CD4-positive, alpha-beta T cell treated with Interleukin-12 subunit alpha and Interleukin-12 subunit beta, for 1 hour (primary cell): Measurements from ENCODE around the gene SCO2.
A peak's percentile ranks its signal among the peaks of the same experiment; 100 is the strongest.

Experiments
- DNase-seq: peaks from one replicate; pipeline ENCODE4 v3.0.0-alpha.2; 2020

The SCO2 gene, protein sequence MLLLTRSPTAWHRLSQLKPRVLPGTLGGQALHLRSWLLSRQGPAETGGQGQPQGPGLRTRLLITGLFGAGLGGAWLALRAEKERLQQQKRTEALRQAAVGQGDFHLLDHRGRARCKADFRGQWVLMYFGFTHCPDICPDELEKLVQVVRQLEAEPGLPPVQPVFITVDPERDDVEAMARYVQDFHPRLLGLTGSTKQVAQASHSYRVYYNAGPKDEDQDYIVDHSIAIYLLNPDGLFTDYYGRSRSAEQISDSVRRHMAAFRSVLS

DNA sequence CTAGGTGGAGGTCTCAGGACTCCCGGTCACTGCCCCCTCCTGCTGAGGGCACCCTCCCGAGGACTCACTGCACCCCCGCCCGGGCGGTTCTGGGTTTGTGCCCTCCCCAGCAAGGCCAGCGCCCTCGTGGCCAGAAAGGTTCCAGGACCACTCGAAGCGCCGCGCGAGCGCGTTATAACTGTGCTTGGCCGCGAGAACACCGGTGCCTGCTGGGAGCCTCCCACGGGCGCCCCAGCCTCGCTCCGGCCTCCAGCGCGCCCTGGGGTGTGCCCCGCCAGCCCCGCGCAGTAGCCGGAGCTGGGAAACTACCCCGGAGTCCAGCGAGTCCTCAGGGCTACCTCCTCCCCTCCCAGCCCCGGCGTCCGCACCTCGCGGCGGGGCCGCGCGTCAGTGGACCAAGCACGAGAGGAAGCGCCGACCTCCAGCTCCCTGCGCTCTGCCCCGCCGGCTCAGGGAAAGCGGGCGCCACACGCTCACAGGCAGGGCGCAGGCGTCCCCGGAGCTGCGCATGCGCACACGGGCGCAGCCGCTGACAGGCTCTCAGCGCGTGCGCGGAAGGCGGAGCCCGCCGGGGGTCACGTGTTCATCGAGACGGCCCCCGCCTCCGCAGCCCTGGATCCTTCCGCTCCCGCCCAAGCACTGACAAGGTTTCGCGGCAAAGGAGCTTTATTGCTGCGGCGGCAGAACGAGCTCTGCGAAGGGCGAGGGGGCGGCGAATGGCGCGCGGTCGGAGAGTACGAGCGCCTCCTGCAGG is at the start of gene SCO2:
SCO2 (minus strand) TSS at position 495 of the 754 bp plus-strand sequence. CDS start 1,187 bp downstream, outside the sequence.
- DNase-seq, result peak; percentile 98

GRCh38 chr22:50574383-50574755 is 49.0 kb upstream of the SCO2 start:
- no peak for DNase-seq

GRCh38 chr22:50573491-50574382 is 48.3 kb upstream of the SCO2 start:
- DNase-seq, result no peak

DNA sequence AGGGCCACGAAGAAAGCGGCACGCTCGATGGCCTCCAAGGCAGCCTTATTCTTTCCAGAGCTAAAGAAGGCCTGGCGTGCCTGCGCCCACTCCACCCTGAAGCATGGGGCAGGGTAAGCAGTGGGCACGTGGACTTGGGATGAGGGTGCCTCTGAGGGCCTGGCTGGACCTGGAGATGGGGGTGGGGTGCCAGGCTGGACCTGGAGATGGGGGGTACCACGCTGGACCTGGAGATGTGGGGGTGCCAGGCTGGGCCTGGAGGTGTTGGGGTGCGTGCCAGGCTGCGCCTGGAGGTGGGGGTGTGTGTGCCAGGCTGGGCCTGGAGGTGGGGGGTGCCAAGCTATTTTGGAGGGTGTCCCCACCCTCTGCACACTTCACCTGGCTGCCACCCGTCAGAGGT is 47.6 kb upstream of the SCO2 start:
- DNase-seq, result no peak

DNA sequence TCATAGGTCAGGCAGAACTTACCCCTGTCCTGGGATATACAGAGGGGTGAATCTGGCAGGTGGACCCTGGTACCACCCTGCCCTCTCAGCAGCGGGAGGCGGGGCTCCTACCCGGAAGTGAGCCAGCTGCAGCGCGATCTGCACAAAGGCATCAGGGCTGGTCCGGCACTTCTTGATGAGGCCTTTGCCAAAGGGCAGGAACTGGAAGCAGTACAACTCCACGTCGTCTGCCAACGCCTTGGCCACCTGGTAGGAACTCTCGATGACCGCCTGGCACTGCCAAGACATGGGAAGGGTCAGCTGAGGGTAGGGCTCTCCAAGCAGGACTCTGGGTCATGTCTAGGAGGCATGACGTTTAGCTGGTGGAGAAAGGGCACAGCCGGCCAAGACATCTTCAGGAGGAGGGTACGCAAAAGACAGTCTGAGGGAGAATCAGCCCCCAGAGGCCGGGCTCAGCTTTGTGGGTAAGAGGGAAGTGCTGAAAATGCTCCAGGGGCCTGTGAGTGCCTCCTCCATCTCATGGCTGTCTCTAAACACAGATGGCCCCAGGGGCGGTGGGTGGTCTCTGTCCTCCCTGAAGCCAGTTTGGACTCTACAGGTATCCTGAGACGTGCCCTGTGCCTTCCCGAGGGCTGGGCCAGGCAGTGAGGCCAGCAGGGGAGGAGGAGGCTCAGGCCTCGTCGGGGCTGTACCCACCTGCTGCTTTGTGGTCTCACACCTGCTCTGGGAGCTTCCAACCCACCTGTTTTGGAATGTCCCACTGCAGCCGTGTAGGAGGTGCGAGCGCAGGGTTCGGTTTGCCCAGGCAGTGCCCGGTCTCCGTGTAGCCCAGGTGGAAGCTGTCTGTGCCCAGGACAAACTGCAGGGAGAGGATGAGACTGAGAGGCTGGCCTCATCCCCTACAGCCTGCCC is 46.1 kb upstream of the SCO2 start:
- DNase-seq, result no peak

DNA sequence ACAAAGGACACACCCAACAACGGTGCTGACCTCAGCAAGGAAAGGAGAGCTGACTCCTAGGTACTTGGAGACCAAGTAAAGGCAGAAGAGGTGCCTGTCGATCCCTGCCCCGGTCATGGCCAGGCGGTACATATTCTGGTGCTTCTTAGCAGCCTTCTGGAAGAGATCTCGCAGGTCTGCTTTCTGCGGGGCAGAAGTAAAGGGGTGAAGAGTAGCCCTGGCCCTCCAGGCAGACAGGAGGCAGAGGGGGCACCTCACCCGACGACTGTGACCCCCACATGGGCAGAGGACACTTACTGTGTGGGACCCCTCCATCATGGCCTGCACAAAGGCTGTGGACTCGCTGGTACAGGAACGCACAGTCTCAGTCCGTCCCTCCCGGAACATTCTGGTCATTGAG is 45.5 kb upstream of the SCO2 start:
- no peak for DNase-seq

GRCh38 chr22:50569896-50570535 is 44.6 kb upstream of the SCO2 start:
- no peak for DNase-seq

GRCh38 chr22:50569041-50569459 is 43.7 kb upstream of the SCO2 start:
- DNase-seq, result no peak

DNA sequence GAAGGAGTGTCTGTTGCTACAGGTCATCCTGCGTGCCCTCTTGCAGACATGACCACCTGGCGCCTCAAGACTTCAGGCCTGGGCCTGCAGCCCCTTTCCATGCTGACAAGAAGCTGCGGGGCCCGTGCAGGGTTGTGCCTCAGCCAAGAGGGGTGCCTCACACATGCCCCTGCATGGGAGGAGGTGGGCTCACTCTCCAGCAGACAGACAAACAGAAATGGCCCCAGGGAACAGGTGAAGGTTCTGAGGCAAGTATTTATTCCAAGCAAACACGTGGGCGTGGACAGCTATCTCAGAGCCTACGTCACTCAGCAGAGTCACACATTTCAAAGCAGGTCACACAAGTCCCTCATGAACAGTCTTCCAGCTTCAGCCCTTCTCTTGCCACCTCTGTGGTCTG is 43.2 kb upstream of the SCO2 start:
- no peak for DNase-seq

- DNase-seq, result no peak
These were observed 42.4 kb upstream of the SCO2 start for GRCh38 chr22:50567721-50568252.

GRCh38 chr22:50564289-50564688 is 38.9 kb upstream of the SCO2 start:
- DNase-seq, result no peak

DNA sequence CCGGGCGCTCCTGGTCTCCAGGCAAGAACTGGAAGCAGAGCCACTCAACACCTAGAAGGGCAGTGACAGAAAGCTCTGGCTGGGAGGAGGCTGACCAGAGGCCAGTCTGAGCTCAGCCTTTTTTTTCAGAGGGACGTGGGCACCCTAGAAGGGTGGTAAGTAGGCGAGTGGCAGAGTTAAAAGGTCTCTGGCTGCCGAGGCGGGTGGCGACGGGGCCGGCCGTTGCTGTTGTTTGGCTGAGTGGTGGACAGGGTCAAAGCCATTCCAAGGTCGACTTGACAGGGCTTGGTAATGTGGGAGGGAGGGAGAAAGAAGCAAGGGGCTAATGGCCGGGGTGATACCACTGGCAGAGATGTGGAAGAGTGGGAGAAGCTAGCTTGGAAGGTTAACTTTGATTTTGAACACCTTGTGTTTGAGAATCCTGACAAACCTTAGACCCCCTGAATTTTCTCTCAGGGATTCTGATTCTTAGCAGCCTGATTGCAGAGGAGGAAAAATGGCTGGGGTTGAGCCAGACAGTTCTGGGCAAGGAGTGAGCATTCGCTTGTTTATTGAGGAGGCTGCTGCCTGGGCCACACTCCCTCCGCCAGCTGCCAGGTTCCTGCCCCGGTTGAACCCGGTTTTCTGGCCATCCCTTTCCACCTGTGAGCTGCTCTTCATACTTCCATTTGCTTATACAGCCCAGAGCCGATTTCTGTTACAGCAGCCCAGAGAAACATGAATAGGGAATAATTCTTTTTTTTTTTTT is 38.2 kb upstream of the SCO2 start:
- DNase-seq, result no peak

DNA sequence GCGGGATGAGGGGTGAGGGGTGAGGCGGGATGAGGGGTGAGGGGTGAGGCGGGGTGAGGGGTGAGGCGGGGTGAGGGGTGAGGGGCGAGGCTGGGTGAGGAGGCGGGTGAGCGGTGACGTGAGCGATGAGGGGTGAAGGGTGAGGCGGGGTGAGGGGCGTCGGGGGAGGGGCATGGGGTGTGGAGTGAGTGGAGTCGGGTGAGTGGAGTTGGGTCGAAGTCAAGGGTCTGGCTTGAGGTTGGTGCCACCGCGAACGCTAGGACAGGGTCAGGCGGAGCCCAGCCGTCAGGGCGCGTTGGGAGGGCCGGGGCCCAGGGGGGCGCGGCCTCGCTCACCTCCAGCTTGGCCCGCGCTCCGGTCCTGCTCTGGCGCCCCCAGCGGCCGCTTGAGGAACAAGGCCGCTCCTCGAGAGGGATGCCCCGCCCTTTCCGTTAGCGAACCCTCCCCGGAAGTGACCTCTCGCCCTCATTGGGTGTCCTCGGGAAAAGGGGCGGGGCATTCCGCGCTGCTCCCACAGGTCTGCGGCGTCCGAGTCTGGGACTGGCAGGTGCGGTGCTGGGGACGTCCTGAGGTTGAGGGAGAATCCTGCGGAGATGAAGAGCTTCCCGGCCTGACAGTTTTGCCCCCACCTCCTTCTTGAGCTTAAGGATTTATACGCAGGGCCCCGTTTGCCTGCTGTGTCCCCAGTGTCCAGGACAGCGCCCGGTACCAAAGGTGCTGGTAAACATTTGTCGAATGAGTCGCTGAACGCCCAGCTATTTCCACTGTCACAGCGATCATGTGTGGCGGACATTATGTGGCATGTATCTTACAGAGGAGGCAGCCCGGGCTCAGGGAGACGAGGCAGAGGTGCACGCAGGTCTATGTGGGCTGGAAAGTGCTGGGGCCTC is 37.4 kb upstream of the SCO2 start, which contains the start of gene SYCE3:
SYCE3 (minus strand) TSS at position 397 of the 890 bp plus-strand sequence. CDS start 6,514 bp downstream, outside the sequence.
- DNase-seq, result peak; percentile 97

DNA sequence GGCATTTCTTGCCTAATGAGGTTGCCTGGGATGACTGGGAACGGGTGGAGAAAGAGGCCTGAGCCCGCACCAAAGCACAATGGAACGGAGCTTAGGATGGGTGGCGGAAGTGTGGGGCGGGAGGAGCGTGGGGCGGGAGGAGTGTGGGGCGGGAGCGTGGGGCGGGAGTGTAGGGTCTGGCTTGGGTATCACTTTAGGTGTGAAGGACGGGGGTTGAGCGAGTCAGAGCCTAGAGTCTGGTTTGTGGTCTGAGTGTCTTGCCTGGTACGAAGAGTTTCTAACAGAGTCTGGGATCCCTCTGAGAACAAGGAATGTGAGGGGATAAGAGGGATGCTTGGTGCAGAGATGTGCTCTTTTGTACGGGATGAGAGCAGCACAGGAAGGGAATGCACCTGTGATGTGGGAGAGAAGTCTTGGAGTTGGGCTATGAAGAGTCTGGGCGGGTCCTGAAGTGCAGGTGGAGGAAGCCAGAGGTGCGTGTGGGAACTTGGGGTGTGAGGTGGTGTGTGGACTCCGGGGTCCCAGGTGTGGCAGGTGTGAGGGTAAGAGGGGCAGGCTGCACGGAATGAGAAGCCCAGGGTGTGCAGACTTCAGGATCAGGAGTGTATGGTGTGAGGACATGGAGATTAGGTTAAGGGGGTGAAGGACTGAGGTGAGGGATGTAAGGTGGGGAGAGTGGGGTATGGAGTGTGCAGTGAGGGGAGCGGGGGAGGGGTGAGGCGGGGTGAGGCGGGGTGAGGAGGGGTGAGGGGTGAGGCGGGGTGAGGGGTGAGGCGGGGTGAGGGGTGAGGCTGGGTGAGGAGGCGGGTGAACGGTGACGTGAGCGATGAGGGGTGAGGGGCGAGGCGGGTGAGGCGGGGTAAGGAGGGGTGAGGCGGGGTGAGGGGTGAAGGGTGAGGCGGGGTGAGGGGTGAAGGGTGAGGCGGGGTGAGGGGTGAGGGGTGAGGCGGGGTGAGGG is 36.3 kb upstream of the SCO2 start:
- no peak for DNase-seq

DNA sequence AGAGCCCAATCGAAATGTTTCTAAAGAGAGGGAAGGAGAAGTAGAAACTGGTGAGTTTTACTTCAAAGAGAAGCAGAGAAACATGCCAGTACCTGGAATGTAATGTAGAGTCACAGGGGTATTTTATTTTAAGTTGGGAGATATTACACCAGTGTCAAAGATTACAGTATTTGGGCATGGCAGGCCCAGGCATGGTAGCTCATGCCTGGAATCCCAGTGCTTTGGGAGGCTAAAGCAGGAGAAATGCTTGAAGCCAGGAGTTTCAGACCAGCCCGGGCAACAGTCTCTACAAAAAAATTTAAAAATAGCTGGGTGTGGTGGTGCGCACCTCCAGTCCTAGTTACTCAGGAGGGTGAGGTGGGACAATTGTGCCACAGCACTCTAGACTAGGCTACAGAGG is 34.6 kb upstream of the SCO2 start:
- no peak for DNase-seq

DNA sequence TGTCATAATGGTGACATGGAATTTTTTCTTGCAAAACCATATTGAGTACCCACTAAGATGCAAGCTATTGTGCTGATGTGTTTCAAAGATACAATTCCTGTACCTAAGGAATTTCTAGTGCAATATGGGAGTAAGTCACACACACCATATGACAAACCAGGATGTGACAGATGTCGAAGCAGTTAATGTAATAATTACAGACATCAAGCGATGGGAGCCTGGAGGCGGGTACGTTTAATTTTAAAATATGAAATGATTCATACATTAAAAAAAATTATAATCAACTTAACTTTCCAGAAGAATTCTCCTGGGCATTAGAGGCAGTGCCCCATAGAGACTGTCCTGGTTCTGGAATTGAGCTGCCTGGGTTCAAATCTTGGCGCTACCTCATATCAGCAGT is 31.3 kb upstream of the SCO2 start:
- DNase-seq, result no peak

DNA sequence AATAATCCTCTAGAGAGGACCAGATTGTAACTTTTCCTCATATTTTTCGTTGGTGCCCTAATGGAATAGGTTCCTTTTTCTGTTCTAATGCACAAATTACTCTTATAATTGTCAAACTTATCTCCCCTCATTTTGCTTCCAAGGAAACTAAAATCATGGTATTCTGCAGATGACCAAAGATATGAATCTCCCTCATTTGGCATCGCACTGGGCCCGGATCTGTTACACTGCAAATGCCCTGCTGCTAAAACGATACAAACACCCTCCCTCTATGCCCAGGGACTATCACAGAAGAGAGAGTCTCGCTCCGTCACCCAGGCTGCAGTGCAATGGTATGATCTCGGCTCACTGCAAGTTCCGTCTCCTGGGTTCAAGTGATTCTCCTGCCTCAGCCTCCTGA is 27.9 kb upstream of the SCO2 start:
- no peak for DNase-seq

- no peak for DNase-seq
These were observed 25.9 kb upstream of the SCO2 start for GRCh38 chr22:50551160-50551752.
